ENCODE results near the gene CRX.
"Not testable (repeated sequence)": the region's sequence is repeated elsewhere in the genome, so short reads cannot be mapped to it uniquely, and the experiment has no call there.

The CRX gene

GRCh38 chr19:47821460-47822020 lies at the start of gene CRX:
CRX (plus strand) TSS chr19:47821937; CDS start chr19:47834444, 12,507 bp downstream.
- DNase-seq (ENCODE audit: low read depth in 2 of 2, low spot score in 1 of 2), result no peak

- no peak for DNase-seq (ENCODE audit: low read depth in 2 of 2, low spot score in 1 of 2)
These were observed 45.2 kb upstream of the CRX start for GRCh38 chr19:47776568-47776967.

DNA sequence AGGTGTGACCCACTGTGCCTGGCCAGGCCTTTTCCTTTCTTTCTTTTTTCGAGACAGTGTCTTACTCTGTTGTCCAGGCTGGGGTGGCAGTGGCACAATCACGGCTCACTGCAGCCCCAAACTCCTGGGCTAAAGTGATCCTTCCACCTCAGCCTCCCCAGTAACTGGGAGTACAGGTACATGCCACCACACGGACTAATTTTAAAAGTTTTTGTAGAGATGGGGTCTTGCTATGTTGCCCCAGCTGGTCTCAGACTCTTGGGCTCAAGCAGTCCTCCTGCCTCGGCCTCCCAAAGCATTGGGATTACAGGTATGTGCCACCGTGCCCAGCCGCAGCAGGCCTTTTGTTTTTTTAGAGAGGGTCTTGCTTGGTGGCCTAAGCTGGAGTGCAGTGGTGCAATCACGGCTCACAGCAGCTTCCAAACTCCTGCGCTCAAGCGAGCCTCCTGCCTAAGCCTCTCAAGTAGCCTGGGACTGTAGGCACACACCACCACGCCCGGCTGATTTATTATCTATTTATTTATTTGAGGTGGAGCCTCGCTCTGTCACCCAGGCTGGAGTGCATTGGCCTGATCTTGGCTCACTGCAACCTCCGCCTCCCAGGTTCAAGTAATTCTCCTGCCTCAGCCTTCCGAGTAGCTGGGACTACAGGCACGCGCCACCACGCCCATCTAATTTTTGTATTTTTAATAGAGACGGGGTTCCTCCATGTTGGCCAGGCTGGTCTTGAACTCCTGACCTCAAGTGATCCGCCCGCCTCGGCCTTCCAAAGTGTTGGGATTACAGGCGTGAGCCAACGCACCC lies 44.3 kb upstream of the CRX start:
- not testable (repeated sequence) for DNase-seq (ENCODE audit: low read depth in 2 of 2, low spot score in 1 of 2)

DNA sequence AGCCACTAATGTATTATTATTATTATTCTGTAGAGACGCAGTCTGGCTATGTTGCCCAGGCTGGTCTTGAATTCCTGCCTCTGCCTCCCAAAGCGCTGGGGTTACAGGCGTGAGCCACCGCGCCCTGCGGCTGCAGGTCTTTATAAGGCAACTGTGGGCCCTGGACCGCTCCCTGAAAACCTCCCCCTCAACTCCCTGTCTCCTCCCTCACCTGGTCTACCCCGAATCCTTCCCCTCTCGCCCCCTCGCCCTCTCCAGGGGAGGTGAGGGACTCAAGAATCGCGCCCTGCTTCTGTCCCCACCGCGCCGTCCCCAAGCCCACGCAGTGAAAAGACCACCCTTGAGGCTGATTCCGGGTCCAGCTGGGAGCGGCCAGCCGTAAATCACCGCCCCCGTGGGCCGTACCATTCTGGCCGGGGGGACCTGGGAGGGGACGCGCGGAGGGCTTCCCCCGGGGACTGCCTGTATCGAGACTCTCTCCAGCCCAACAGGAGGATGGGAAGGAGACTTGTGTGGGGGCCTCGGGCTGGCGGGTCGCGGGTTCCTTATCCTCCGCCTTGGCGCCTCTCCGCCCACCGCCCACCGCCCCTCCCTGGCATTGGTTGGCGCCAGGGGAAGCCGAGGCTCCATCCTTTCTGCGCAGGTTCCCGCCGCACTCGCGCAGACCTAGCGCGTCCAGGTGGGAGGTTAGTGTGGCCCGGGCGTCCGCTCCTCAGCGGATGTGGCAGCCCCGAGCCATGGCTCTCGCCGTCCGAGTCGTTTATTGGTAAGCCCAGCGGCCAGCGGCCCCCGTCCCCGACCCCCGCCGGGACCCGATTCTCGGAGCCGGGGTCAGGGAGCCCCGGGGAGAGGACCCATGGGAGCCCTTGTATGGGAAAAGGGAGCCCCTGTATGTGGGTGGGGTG lies 43.4 kb upstream of the CRX start, which contains the start of gene SELENOW:
Gene SELENOW (plus strand): TSS at position 655 of the 905 bp plus-strand sequence. CDS start 83 bp downstream, at position 738.
- peak; percentile 36 to 51 for DNase-seq (ENCODE audit: low read depth in 2 of 2, low spot score in 1 of 2)

- peak in 1 of 2 donors; percentile 9 for DNase-seq (ENCODE audit: low read depth in 2 of 2, low spot score in 1 of 2)
These were observed 42.8 kb upstream of the CRX start for GRCh38 chr19:47778954-47779351.

GRCh38 chr19:47779524-47780214 lies 42.1 kb upstream of the CRX start:
- DNase-seq (ENCODE audit: low read depth in 2 of 2, low spot score in 1 of 2), result no peak

GRCh38 chr19:47780215-47780551 lies 41.6 kb upstream of the CRX start:
- DNase-seq (ENCODE audit: low read depth in 2 of 2, low spot score in 1 of 2), result no peak

- no peak for DNase-seq (ENCODE audit: low read depth in 2 of 2, low spot score in 1 of 2)
These were observed 40.0 kb upstream of the CRX start for GRCh38 chr19:47781590-47782262.

DNA sequence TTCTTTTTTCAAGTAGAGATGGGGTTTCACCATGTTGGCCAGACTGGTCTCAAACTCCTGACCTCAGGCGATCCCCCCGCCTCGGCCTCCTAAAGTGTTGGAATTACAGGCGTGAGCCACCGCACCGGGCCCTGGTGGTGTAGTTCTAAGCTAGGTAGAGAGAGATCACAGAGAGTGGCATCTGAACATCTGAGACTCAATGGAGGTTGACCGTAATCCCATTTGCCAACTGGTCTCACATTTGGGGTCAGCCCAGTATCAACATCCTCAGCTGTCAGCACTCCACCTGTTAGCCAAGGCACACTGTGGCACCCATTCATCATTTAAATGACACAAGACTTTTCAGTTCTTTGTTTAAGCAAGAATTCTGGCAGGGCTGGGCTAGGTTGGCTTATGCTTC lies 35.2 kb upstream of the CRX start:
- no peak for DNase-seq (ENCODE audit: low read depth in 2 of 2, low spot score in 1 of 2)

- DNase-seq (ENCODE audit: low read depth in 2 of 2, low spot score in 1 of 2), result not testable (repeated sequence)
These were observed 34.4 kb upstream of the CRX start for GRCh38 chr19:47787307-47787706.

DNA sequence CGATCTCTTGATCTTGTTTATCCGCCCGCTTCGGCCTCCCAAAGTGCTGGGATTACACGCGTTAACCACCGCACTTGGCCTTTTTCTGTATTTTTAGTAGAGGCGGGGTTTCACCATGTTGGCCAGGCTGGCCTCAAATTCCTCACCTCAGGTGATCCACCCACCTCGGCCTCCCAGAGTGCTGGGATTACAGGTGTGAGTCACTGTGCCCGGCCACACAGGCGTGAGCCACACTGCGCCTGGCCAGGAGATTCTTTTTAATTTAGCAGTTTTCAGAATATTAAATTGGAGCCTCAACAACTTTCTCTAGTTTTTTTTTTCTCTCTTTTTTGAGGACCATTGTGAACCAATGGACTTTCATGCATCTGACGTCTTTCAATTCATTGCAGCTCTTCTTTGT lies 31.9 kb upstream of the CRX start:
- DNase-seq (ENCODE audit: low read depth in 2 of 2, low spot score in 1 of 2), result not testable (repeated sequence)

DNA sequence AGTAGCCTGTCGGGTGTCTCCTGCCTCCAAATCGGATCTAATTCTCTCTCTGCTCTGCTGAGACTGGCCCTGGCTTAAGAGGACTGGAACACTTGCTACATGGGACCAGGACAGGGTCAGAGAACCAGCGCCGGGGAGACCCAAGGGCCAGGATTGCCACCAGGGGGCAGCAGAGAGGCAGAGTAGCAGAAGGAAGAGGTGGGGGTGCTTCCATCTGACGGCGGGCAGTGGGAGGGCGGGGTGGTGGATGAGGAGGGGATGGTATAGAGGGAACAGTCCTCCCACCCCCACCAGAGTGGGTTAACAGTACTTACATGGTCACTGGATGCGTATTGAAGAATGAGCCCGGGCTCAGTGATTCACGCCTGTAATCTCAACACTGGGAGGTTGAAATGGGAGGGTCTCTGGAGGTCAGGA lies 31.3 kb upstream of the CRX start:
- DNase-seq (ENCODE audit: low read depth in 2 of 2, low spot score in 1 of 2), result peak; percentile 59 to 83

- DNase-seq (ENCODE audit: low read depth in 2 of 2, low spot score in 1 of 2), result no peak
These were observed 29.1 kb upstream of the CRX start for GRCh38 chr19:47792616-47793015.

GRCh38 chr19:47794526-47794925 lies 27.2 kb upstream of the CRX start:
- DNase-seq (ENCODE audit: low read depth in 2 of 2, low spot score in 1 of 2), result no peak

DNA sequence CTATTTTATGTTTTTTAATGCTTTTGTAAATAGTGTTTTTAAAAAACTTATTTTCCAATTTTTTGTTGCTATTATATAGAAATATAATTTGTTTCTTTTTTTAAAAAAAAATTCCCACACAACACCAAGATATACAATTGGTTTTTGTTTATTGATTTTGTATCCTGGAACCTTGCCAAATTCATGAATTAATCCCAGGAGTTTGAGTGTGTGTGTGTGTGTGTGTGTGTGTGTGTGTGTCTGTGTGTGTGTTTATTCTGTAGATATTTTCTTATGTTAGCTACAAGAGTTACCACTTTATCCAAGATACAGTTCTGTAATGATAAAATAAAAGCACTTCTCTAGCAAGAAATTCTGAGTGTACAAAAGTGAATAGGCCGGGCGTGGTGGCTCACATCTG lies 25.0 kb upstream of the CRX start:
- DNase-seq (ENCODE audit: low read depth in 2 of 2, low spot score in 1 of 2), result no peak

GRCh38 chr19:47797996-47798903 lies 23.5 kb upstream of the CRX start:
- DNase-seq (ENCODE audit: low read depth in 2 of 2, low spot score in 1 of 2), result no peak

GRCh38 chr19:47798904-47799266 lies 22.9 kb upstream of the CRX start:
- DNase-seq (ENCODE audit: low read depth in 2 of 2, low spot score in 1 of 2), result no peak

- DNase-seq (ENCODE audit: low read depth in 2 of 2, low spot score in 1 of 2), result no peak
These were observed 20.5 kb upstream of the CRX start for GRCh38 chr19:47801270-47801669.

DNA sequence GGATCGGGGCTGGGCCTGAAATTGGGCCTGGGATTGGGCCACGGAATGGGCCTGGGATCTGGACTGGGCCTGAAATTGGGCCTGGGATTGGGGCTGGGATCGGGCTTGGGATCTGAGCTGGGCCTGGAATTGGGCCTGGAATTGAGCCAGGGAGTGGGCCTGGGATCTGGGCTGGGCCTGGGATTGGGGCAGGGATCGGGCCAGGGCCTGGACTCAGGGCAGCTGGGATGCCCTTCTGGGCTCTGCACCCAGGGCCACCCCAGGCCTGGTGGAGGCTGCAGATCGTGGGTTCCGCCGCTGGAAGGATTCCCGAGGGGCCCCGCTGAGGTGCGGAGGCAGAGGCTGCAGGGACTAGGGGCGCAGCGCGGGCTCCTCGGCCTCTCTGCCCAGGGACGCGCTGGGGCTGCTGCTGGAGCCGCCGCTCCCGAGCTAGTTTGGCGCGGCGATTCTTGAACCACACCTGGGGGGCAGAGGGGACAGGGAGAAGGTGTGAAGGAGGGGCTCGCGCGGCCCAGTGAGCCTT lies 19.2 kb upstream of the CRX start:
- DNase-seq (ENCODE audit: low read depth in 2 of 2, low spot score in 1 of 2), result no peak
